ENCODE data around the gene COG8. TPM values are rescaled to one million over a fixed set of nuclear protein-coding genes. Genes with fewer than 3 reads are reported as not detected.

Gene COG8
- total RNA-seq, 4 donors from 2014 or later: 41.2 to 56.5 (median 52.1) TPM

- peaks cover 0 to 30% of the 10 kb centered on the region in 2 donors for H3K36me3 ChIP-seq
- no peaks in the 10 kb centered on the region for H3K27me3 ChIP-seq
These were observed 13.0 kb downstream of the COG8 start for GRCh38 chr16:69326172-69326873.

GRCh38 chr16:69325784-69326171 is 13.6 kb downstream of the COG8 start:
- peaks cover 0 to 36% of the 10 kb centered on the region in 2 donors for H3K36me3 ChIP-seq
- H3K4me3 ChIP-seq: no peak overlapping the region
- intact Hi-C loops (cut with DNase I; ENCODE audit: low total_unique reads) (no loop called here), in situ Hi-C loops (cut with MboI; ENCODE audit: low sequenced_read_pairs in 4 of 4) (no loop called here)
- H3K9me3 ChIP-seq: no peaks in the 10 kb centered on the region
- no peak for ATAC-seq
- H3K4me1 ChIP-seq: peaks cover 49 to 66% of the 10 kb centered on the region in 2 donors
- H3K27me3 ChIP-seq: no peaks in the 10 kb centered on the region
- no peak for TF ChIP-seq CTCF (IDR thresholded peaks at IDR 0.05 in 4 of 5, conservative IDR thresholded peaks at IDR 0.05 in 1 of 5)
- TF ChIP-seq POLR2A (IDR thresholded peaks at IDR 0.05): no peak
- DNase-seq: no peak
- peak overlapping the region; percentile 82 to 99 (median 95) for H3K27ac ChIP-seq

More at GRCh38 chr16:69326172-69326873, 13.0 kb downstream of the COG8 start:
- peak overlapping the region; percentile 82 to 99 (median 95) for H3K27ac ChIP-seq
- peaks cover 54 to 71% of the 10 kb centered on the region in 2 donors for H3K4me1 ChIP-seq
- ATAC-seq: peak; percentile 64 to 69
- DNase-seq: peak; percentile 60 to 79
- intact Hi-C loops (cut with DNase I; ENCODE audit: low total_unique reads) (no loop called here), in situ Hi-C loops (cut with MboI; ENCODE audit: low sequenced_read_pairs in 4 of 4) (no loop called here)
- H3K9me3 ChIP-seq: no peaks in the 10 kb centered on the region
- no peak overlapping the region for H3K4me3 ChIP-seq
- TF ChIP-seq CTCF (IDR thresholded peaks at IDR 0.05 in 4 of 5, conservative IDR thresholded peaks at IDR 0.05 in 1 of 5): no peak
- no peak for TF ChIP-seq POLR2A (IDR thresholded peaks at IDR 0.05)

GRCh38 chr16:69324585-69325253 is 14.6 kb downstream of the COG8 start:
- H3K27me3 ChIP-seq: no peaks in the 10 kb centered on the region
- in situ Hi-C loops (cut with MboI; ENCODE audit: low sequenced_read_pairs in 4 of 4) (no loop called here), intact Hi-C loops (cut with DNase I; ENCODE audit: low total_unique reads) (no loop called here)
- no peaks in the 10 kb centered on the region for H3K9me3 ChIP-seq
- peaks cover 48 to 62% of the 10 kb centered on the region in 2 donors for H3K4me1 ChIP-seq
- TF ChIP-seq POLR2A (IDR thresholded peaks at IDR 0.05) (no peak), CTCF (IDR thresholded peaks at IDR 0.05 in 4 of 5, conservative IDR thresholded peaks at IDR 0.05 in 1 of 5) (no peak)
- ATAC-seq (no peak), DNase-seq (no peak)
- H3K4me3 ChIP-seq: no peak overlapping the region
- peak overlapping the region; percentile 82 to 99 (median 95) for H3K27ac ChIP-seq
- peaks cover 0 to 46% of the 10 kb centered on the region in 2 donors for H3K36me3 ChIP-seq

GRCh38 chr16:69324013-69324531 is 15.3 kb downstream of the COG8 start:
- no peaks in the 10 kb centered on the region for H3K27me3 ChIP-seq
- peak in 1 of 2 donors; percentile 64 for DNase-seq
- H3K36me3 ChIP-seq: peaks cover 0 to 53% of the 10 kb centered on the region in 2 donors
- no peak for TF ChIP-seq CTCF (IDR thresholded peaks at IDR 0.05 in 4 of 5, conservative IDR thresholded peaks at IDR 0.05 in 1 of 5)
- no peak for TF ChIP-seq POLR2A (IDR thresholded peaks at IDR 0.05)
- H3K4me3 ChIP-seq: no peak overlapping the region
- intact Hi-C loops (cut with DNase I; ENCODE audit: low total_unique reads) (no loop called here), in situ Hi-C loops (cut with MboI; ENCODE audit: low sequenced_read_pairs in 4 of 4) (no loop called here)
- peaks cover 41 to 56% of the 10 kb centered on the region in 2 donors for H3K4me1 ChIP-seq
- no peaks in the 10 kb centered on the region for H3K9me3 ChIP-seq
- peak overlapping the region; percentile 82 to 99 (median 95) for H3K27ac ChIP-seq
- no peak for ATAC-seq

All from gastrocnemius medialis (tissue), 4 donors.